Neural cell (in vitro differentiated cells): ENCODE data around the gene ALG5.

Experiments
- CTCF ChIP-seq: fragments of 450-650 bp; IDR thresholded peaks from 2 replicates; pipeline ENCODE4 v1.5.1; 2014; ENCODE audit warnings: antibody characterized with exemption, mild to moderate bottlenecking, moderate library complexity; ENCODE audit not compliant: poor library complexity, severe bottlenecking
- EP300 ChIP-seq: fragments of 450-650 bp; conservative IDR thresholded peaks from 2 replicates; pipeline ENCODE4 v1.6.1; 2014; ENCODE audit warnings: antibody characterized with exemption, mild to moderate bottlenecking, moderate library complexity; ENCODE audit not compliant: poor library complexity, severe bottlenecking
- EZH2 ChIP-seq: fragments of 200-600, 300-800 bp; shearing (Covaris generic), sonication (generic); IDR thresholded peaks from 2 replicates; pipeline ENCODE4 v1.6.1; 2014; ENCODE audit warnings: antibody characterized with exemption, low read length, borderline replicate concordance, mild to moderate bottlenecking; ENCODE audit not compliant: insufficient read depth, poor library complexity, severe bottlenecking
- MXI1 ChIP-seq: fragments of 450-650 bp; conservative IDR thresholded peaks from 2 replicates; pipeline ENCODE4 v1.6.1; 2014; ENCODE audit warnings: antibody characterized with exemption, mild to moderate bottlenecking; ENCODE audit not compliant: poor library complexity, severe bottlenecking
- REST ChIP-seq: IDR thresholded peaks from 2 replicates; pipeline ENCODE4 v1.6.1; 2012; ENCODE audit warnings: borderline replicate concordance
- TAF1 ChIP-seq: IDR thresholded peaks from 2 replicates; pipeline ENCODE4 v1.6.1; 2012; ENCODE audit warnings: low read depth

GRCh38 chr13:37039896-37040295 lies 40.8 kb upstream of the ALG5 start:
- no peak for TF ChIP-seq EZH2
- no peak for TF ChIP-seq CTCF
- TF ChIP-seq REST = no peak
- TF ChIP-seq MXI1 = no peak
- no peak for TF ChIP-seq EP300
- no peak for TF ChIP-seq TAF1
